HG03460 (cell line): ENCODE measurements around the gene CCDC57.

ENCODE experiments used
- ATAC-seq: cut with Tn5 transposase; IDR thresholded peaks from one replicate; pipeline ENCODE4 v1.9.1; 2021; ENCODE audit not compliant: unreplicated experiment

CCDC57 gene

DNA sequence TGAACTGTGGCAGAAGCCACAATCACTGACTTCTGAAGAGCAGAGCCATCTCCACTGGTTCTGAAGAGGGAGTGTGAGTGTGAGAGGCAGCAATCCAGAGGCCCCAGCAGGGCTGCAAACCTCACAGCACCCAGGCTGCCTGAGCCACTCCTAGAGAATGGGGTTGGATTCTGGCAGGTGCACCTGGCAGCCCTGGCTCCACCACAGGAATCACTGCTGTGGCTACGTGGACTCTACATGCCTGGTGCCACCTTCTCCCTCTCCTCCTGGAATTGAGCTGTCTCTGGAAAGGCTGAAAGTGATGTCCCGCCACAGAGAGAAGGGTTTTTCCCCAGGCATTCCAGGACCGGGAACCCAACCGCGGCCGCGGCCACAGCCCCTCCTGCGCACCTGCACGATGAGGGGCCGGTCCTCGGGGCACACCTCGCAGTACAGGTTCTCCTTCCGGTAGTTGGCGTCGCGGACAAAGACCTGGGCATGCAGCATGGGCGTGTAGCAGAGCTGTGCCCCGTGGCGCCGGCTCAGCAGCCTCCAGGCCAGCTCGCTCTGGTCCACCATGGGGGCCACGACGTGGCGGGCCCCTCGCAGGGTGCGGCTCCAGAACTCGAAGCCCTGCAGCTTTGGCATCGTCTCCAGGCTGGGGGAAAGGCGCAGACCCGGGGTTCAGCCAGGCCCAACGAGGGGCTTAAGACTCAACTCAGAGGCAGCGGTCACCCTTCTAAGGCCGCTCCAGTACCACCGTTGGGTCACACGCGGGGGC, 148.0 kb downstream of the CCDC57 start:
- no peak for ATAC-seq

DNA sequence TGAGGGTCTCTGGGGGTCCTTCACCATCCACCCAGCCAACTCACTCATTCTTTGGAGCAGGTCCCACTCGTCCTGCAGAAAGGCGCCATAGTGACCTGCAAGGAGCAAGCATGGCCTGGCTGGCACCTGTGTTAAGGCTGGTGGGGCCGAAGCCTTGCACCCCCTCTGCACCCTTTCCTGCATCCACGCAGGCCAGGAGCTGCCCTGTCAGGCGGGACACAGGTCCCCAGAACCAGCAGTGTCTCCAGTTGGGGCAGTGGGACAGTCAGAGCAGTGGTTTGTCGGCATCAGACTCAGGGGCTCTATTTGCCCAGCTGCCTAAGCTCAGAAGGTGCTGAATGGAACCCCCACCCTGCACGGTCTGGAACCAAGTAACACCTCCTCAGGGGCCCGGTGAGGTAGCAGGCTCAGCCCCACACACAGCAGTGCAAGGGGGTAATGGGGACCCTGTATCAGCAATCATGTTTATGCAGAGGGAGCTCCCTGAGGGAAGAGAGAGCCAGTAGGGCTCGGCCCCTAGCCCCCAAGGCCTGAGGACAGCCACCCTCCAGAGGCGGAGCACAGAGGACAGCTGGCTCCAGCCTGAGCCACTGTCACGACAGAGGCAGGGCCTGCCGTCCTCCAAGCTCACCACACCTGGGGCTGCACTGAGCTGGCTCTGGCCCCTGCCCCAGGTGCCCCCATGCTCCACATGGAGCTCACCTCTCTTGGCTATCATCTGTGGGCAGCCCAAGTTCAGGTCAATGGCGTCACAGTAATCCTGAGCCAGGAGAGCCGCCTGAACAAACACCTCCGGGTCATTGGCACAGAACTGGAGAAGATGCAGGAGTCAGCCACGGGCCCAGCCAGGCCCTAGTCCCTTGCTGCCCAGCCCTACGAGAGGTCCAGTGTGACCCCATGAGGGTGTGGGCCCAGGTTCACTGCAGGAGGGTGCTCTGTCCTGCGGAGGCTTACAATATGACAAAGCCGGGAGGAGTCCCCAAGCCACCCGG, 148.9 kb downstream of the CCDC57 start:
- no peak for ATAC-seq

DNA sequence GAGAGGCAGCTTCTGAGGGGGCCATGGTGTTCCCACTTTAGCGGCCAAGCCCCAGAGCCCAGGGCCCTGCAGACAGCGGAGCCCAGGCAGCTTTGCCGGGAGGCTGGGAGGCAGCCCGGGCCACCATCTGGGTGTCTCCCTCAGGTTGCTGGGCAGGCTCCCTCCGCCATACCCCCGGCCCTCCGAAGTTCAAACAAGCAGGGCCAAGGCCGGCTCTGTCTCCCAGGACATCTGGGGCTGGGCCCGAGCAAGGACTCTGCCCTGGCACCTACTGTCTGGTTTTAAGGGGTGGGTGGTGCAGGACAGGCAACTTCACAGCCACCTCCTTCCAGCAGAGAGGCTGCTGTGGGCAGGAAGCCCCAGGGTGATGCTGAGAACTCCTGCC, 149.7 kb downstream of the CCDC57 start:
- no peak for ATAC-seq

DNA sequence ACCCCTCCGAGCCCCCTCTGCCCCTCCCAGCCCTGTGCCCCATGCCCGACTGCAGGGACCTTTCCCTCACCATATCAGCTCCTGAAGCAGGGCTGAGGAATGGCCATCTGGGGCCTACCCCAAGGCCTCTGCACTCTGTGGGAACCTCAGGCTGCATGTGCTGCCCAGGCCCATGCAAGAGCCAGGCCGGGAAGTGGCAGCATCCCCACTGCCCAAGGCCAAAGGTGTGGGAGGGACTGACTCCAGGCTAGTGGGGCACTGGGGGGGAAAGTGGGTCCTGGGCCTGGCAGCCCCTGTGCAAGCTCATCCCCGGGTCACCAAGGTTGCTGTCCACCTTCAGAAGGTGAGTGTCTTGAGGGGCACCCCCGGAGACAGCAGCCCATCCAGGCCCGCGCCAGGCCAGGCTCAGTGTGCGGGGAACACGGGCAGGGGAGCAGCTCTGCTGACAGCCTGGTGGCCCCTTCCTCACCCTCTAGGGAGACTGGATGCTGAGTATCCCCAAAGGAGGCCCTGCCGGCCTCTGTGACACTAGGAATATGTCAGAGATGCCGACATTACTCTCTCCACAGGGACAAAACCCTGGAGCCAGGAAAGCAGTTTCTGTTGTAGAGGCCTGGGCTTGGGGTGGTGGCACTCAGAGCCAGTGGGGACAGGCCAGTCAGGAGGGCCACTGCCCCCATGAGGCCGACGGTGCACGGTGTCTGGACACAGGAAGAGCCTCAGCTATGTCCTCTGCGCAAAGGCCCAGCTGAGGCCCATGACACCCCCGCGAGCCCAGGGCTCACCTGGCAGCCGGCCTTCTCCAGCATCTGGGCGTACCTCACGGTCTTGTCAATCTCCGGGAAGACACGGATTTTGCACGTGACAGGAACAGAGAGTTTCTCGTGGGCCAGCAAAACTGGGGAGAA, 150.3 kb downstream of the CCDC57 start:
- no peak for ATAC-seq

DNA sequence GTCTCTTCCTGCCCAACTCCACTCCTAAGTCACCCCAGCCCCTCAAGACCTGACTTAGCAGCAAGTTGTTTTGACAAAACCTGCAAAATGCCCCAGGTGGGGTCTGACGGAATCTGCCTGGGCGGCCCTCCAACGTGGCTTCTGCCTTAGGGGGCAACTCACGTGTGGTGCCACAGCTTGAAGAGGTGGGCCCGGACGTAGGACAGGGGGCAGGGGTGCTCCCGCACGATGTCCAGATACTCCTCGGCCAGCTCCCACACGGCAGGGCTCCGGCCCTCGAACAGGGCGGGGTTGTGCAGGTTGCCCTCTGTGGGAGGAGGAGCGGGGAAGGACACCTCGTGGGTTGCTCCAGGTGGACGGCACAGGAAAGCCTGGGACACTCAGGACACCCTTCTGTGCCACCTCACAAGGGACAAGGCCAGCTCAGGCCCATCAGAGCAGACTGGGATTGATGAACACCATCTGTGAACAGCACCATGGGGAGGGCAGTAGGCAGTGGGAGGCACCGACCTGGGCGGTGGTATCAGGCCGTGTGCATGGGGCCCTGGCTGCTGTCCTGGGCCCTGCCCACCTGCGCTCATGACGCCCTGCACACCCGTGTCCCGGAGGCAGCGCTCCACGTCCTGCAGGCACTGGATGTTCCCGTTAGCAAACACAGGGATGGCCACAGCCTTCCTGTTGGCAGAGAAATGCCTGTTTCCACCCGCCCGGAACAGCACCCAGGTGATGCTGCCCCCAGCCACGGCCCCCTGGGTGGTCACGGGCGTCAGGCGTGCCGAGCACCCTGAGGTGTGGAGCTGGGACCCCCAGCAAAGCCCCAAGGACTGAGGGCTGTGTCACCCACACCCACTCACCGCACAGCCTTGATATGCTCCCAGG, 151.4 kb downstream of the CCDC57 start:
- no peak for ATAC-seq

DNA sequence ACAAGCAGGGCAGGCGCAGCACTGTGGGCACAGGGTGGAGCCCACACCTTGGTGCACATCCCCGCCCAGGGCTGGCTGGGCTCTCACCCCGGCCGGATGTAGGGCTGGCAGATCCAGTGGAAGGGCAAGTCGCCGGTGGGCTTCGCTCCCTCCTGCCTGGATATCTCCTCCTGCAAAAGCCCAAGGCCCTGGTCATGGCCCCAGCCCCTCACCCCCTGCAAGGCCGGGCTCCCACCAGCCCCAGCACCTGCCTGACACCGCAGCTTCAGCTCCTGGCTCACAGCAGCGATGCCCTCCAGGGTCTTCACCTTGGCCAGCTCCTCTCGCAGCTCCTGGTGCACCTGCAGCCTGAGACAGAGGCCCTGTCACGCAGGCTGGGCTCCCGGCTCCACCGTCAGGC, 152.0 kb downstream of the CCDC57 start:
- no peak for ATAC-seq

DNA sequence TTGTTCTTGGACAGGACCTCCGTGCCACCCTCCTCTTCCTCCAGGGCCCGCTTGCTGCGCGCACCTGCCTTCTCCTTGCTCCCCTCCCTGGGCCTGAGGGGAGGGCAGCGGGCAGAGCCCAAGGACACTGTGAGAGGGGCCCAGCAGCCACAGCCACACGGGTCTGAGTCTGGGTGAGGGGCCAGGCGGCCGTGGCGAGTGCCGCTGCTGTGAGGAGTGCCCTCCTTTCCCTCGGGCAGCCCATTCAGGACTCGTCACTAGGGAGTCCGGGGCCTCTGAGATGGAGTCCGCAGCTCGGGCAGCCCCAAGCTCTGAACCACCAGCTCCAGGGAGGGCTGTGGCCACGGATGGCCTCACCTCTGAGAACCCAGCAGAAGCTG, 152.7 kb downstream of the CCDC57 start:
- no peak for ATAC-seq

DNA sequence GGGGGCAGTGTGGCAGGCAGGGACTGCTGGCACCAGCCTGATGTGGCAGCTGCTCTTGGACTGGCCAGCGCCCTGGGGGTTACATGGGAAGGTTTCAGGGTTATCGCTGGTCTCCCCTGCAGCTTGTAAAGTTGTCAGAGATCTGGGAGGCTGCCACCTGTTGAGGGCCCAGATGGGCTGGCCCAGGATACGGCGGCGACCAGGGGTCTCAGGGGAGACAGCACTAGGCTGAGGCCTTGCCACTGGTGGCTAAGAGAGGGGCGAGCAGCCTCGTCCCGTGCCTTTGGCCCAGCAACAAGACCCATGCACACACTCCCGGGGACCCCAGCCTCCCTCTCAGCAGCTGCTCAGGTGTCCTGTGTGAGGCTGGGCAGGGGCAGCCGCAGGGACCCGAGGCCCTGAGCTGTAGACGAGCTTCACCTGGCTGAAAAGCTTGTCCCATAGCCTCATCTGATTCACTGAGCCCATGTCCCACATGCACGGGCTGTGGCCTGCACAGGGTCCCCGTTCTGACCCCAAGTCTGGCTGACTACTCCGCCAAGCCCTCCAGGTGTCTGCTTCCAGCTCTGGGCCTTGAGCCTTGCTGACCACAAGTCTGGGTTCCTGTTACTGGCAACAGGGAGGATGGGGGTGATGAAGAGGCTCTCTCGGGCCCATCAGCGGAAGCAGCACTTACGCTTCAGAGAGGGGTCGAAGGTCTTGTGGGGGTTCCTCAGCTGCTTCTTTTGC, 153.2 kb downstream of the CCDC57 start:
- no peak for ATAC-seq

DNA sequence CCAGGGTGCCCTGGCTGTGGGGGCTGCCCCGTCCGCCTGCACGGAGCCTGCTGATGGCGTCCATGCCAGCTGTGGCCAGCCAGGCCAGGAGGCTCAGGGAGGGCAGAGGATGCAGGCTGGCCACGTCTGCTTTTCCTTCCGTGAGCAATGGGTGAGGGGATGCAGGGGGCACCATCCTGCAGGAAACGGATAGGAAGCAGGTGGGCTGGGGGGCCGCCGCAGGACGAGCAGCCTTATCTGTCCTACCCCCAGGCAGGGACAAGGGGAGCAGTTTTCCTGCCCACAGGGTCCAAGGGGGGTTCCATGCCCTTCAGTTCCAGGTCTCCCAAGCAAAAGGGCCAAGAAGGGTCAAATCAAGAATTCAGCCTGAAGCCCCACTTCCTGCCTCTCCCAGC, 153.8 kb downstream of the CCDC57 start:
- ATAC-seq: no peak

DNA sequence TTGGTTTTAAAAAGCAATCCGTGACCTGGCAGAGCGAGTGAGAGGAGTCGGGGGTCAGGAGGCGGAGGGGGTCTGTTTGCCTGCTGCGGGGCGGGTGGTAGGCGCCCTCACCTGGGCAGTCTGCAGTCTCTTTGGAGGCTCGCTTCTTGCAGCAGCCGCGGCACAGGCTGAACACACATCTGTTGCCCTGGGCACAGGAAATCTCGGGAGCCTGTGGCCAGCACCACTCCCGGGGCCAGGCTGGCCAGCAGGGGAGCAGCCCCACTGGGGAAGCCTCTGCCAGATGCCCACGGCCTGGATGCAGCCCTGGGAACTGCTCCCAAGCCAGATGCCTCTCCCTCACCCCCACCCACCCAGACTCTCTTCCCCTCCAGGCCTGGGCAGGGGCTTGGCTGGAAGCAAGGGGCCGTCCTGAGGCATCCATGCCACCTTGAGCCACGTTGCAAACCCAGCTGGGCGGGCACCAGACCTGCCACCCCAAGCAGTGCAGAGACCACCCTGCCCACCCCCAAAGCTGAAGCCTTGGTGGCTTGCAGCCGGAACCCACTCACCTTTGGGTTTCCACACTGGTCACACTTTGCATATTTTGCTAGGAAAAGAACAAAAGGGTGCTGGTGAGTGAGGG, 154.3 kb downstream of the CCDC57 start:
- no peak for ATAC-seq

DNA sequence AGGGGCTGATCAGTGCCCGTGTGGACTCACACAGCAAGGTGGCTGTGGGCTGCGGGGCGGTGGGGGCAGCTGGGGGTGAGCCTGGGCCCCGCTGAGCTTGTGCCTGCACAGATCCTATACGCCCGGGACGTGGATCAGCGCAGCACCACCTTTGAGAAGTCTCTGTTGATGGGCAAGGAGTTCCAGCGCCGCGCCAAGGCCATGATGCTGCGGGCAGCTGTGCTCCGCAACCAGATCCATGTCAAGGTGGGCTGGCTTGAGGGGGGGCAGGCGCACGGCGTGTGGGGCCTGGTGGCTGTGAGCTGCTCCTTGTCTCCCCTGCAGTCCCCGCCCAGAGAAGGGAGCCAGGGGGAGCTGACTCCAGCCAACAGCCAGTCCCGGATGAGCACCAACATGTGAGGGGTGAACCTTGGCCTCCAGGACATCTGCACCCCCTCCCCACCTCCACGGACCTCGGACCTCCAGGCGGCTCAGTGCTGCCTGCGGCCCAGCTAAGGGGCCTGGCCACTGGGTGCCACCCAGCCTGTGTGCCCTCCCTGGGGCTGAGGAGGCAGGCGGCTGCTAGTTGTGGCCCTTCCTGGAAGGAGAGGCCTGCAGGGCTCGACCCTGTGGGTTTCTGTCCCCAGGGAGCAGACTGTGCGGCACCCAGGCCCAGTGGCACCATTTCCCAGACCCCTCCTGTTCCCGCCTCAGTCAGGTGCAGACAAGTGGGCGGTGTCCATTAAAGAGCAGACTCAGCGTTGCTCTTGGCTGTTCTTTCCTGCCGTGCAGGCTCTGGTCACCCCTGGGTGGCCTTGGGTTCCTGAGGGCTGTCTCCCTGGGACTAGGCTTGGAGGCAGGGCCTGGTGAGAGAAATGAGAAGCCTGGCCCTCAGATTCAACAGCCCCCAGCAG, 155.7 kb downstream of the CCDC57 start:
- ATAC-seq: no peak

DNA sequence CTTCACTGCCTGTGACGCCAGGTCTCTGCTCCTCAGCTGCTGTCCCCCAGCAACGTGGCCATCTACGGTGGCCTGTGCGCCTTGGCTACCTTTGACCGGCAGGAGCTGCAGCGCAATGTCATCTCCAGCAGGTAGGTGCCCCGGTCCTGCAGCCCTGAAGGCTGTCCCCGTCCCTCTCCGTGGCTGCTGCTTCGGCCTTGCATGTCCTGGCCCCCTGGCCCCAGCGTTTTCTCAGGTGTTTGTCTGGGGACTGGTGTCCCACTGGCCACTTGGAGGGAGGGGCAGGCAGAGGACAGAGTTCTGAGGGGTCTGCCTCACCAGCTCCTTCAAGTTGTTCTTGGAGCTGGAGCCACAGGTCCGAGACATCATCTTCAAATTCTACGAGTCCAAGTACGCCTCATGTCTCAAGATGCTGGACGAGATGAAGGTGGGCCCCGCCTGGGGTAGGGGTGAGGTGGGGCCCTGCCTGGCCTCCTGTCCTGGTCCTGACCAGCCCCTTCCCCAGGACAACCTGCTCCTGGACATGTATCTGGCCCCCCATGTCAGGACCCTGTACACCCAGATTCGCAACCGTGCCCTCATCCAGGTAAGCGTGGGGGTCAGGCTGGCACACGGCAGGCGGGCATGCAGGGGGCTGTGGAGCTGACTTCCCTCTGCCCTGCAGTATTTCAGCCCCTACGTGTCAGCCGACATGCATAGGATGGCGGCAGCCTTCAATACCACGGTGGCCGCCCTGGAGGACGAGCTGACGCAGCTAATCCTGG, 156.5 kb downstream of the CCDC57 start:
- ATAC-seq: no peak

DNA sequence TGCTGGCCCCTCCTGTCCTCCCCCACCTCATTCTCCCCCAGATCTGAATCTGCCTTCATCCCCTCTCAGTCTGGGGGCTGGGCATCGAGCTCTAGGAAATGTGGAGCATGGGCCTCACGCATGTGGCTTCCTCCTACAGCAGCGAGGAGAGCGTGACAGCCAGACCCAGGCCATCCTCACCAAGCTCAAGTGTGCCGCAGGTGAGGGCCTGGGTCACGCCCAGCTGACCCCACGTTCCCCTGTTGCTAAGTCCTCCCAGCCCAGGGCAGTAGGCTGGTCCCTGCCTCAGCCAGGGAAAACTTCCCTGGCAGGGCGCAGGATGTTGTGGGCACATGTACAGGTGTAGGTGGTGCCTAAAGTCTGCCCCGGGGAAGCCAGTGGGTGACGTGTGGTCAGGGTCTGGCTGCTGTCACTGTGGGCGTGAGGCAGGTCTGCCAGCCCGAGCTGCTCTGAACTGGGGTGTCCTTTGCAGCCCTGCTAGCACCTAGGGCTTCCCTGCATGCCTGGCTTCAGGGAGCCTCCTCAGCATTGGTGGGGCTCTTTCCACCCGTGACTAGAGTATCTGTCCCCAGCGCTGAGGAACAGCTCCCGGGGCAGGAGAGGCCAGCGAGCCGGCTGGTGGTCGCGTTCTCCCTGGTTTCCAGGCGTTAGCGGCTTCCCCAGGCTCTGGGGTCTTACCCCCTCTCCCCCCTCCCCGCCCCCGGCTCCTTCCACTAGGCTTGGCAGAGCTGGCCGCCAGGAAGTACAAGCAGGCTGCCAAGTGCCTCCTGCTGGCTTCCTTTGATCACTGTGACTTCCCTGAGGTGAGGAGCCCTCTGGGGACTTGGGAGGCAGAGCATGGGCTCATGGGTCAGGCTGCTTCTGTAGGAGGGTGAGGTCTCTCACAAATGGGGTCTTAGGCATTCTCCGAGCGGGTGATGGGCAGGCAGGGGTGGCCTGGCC, 157.3 kb downstream of the CCDC57 start:
- ATAC-seq: no peak

DNA sequence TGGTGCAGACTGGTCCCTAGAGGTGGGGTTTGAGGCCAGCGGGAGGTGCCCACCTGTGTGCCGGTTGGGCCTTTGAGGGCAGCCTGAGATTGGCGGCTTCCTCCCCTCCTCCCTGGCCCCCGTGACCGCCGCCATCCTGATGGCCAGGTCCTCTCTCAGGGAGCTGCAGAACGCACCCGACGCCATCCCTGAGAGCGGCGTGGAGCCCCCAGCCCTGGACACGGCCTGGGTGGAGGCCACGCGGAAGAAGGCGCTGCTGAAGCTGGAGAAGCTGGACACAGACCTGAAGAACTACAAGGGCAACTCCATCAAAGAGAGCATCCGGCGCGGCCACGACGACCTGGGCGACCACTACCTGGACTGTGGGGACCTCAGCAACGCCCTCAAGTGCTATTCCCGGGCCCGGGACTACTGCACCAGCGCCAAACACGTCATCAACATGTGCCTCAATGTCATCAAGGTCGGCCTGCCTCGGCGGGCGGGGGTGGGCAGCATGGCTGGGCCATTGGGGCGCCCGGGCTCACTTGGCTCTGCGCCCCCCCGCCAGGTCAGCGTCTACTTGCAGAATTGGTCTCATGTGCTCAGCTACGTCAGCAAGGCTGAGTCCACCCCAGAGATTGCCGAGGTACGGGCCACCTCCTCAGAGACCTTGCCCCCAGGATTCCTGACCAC, 158.2 kb downstream of the CCDC57 start:
- no peak for ATAC-seq

DNA sequence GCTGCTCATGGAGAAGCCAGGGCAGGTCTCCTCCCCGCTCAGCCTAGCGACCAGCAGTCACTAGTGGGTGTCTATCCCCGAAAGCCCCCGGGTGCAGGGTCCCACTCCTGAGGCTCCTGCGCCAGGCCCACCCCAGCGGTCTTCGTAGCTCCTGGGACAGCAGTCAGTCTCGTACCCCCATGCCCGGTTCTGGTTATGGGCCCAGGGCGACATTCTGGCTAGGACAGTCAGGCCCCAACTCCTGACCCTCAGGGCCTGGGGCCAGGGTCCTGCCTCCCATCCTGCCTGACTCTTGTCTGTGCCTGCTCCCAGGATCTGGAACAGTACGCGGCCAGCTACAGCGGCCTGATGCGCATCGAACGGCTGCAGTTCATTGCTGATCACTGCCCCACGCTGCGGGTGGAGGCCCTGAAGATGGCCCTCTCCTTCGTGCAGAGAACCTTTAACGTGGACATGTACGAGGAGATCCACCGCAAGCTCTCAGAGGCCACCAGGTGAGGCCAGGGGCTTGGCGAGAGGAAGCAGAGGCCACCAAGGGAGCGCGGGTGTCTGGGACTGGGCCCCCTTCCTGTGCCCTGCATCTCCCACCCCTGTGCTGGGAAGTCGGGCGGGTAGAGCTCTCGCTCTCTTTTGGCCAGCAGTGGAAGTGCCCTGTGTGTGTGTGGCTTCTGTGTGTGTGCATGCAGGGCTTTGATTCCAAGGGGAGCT, 158.9 kb downstream of the CCDC57 start:
- no peak for ATAC-seq
